SK-N-SH (cell line): ENCODE data around the gene MCM3AP.

Experiments
- EP300 ChIP-seq, 2 experiments: IDR thresholded peaks; 2 replicates each; pipeline versions ENCODE4 v1.4.0 to v1.6.1; 2012; ENCODE audit warnings: borderline replicate concordance in 1 of 2, low read depth in 1 of 2, low read length in 1 of 2
- EZH2phosphoT487 ChIP-seq: fragments of 200-600 bp; sonication (generic); IDR thresholded peaks from 2 replicates; pipeline ENCODE4 v1.6.1; 2017; ENCODE audit warnings: low read depth, mixed run types, mild to moderate bottlenecking, antibody characterized with exemption, moderate library complexity, borderline replicate concordance
- POLR2AphosphoS5 ChIP-seq: IDR thresholded peaks from 2 replicates; pipeline ENCODE4 v1.6.1; 2012; ENCODE audit warnings: low read depth, low read length
- RFX5 ChIP-seq: IDR thresholded peaks from 2 replicates; pipeline ENCODE4 v1.6.1; 2012; ENCODE audit warnings: mild to moderate bottlenecking, improper control_type of control experiment, low read length
- YY1 ChIP-seq: IDR thresholded peaks from 2 replicates; pipeline ENCODE4 v1.4.0; 2012; ENCODE audit warnings: low read depth, mild to moderate bottlenecking
- TF ChIP-seq, protein P1 (sequence below): IDR thresholded peaks from 2 replicates; pipeline ENCODE4 v1.4.0; 2012; ENCODE audit warnings: low read depth
- TF ChIP-seq, protein P2 (sequence below): fragments of 200-600 bp; sonication (generic); IDR thresholded peaks from 2 replicates; pipeline ENCODE4 v1.6.1; 2017; ENCODE audit warnings: antibody characterized with exemption, mild to moderate bottlenecking, moderate library complexity
- TF ChIP-seq, protein P3 (sequence below): IDR thresholded peaks from 2 replicates; pipeline ENCODE4 v1.4.0; 2012; ENCODE audit warnings: low read depth, borderline replicate concordance
- TF ChIP-seq, protein P4 (sequence below): fragments of 150-350 bp; IDR thresholded peaks from 2 replicates; pipeline ENCODE4 v1.6.1; 2017; ENCODE audit warnings: antibody characterized with exemption, low read length, low read depth, borderline replicate concordance

DNA sequence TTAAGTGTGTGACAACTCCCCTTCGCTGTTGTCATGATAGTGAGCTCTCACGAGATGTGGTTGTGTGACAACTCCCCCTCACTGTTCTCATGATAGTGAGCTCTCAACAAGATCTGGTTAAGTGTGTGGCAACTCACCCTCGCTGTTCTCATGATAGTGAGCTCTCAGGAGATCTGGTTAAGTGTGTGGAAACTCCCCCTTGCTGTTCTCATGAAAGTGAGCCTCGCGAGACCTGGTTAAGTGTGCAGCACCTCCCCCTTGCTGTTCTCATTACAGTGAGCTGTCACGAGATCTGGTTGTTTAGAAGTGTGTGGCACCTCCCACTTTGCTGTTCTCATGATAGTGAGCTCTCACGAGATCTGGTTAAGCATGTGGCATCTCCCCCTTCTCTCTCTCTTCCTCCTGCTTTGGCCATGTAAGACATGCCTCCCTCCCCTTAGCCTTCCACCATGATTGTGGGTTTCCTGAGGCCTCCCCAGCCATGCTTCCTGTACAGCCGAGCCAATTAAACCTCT lies 31.7 kb downstream of the MCM3AP start:
- TF ChIP-seq, protein P1, sequence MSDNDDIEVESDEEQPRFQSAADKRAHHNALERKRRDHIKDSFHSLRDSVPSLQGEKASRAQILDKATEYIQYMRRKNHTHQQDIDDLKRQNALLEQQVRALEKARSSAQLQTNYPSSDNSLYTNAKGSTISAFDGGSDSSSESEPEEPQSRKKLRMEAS: no peak
- TF ChIP-seq, protein P2, sequence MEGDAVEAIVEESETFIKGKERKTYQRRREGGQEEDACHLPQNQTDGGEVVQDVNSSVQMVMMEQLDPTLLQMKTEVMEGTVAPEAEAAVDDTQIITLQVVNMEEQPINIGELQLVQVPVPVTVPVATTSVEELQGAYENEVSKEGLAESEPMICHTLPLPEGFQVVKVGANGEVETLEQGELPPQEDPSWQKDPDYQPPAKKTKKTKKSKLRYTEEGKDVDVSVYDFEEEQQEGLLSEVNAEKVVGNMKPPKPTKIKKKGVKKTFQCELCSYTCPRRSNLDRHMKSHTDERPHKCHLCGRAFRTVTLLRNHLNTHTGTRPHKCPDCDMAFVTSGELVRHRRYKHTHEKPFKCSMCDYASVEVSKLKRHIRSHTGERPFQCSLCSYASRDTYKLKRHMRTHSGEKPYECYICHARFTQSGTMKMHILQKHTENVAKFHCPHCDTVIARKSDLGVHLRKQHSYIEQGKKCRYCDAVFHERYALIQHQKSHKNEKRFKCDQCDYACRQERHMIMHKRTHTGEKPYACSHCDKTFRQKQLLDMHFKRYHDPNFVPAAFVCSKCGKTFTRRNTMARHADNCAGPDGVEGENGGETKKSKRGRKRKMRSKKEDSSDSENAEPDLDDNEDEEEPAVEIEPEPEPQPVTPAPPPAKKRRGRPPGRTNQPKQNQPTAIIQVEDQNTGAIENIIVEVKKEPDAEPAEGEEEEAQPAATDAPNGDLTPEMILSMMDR: no peak
- TF ChIP-seq, protein P3, sequence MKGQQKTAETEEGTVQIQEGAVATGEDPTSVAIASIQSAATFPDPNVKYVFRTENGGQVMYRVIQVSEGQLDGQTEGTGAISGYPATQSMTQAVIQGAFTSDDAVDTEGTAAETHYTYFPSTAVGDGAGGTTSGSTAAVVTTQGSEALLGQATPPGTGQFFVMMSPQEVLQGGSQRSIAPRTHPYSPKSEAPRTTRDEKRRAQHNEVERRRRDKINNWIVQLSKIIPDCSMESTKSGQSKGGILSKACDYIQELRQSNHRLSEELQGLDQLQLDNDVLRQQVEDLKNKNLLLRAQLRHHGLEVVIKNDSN: no peak
- TF ChIP-seq EZH2phosphoT487 (no peak), POLR2AphosphoS5 (no peak), EP300 (IDR thresholded peaks at IDR 0.05; ENCODE audit: borderline replicate concordance in 1 of 2, low read depth in 1 of 2, low read length in 1 of 2) (no peak), RFX5 (no peak), YY1 (no peak)
- TF ChIP-seq, protein P4, sequence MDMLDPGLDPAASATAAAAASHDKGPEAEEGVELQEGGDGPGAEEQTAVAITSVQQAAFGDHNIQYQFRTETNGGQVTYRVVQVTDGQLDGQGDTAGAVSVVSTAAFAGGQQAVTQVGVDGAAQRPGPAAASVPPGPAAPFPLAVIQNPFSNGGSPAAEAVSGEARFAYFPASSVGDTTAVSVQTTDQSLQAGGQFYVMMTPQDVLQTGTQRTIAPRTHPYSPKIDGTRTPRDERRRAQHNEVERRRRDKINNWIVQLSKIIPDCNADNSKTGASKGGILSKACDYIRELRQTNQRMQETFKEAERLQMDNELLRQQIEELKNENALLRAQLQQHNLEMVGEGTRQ: no peak
